Lower leg skin (tissue), 3 donors: ENCODE results near the gene GLA.

Experiments used
- POLR2A ChIP-seq, 2 donors: fragments of 450-650 bp; IDR thresholded peaks; one replicate each; pipeline ENCODE4 v1.6.1; 2016 to 2017; ENCODE audit warnings: antibody characterized with exemption in 2 of 2, mild to moderate bottlenecking in 1 of 2, moderate library complexity in 1 of 2
- TF ChIP-seq, protein P1 (sequence below), 3 donors: fragments of 450-650 bp; IDR thresholded peaks; one replicate each; pipeline ENCODE4 v1.5.1; 2016; ENCODE audit warnings: antibody characterized with exemption in 3 of 3, mild to moderate bottlenecking in 3 of 3, moderate library complexity in 2 of 3

DNA sequence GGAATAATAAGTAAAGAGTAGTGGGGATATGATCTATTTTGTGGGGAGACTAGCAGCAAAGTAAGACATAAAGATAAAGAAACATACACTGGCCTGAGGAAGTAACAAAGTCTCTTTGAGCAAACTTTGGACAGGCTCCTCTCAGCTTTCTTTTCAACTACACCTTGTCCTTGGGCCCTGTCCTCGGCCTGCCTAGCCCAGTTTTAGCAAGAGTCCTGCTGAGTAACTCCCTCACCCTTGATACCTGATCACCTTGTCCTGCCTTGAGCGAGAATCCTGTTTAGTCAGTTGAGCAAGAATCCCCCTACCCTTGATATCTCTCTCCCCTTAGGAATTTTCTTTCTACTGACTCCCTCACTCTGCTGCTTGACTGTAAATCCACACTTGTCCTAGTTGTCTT, 11.8 kb upstream of the GLA start:
- TF ChIP-seq, protein P1, sequence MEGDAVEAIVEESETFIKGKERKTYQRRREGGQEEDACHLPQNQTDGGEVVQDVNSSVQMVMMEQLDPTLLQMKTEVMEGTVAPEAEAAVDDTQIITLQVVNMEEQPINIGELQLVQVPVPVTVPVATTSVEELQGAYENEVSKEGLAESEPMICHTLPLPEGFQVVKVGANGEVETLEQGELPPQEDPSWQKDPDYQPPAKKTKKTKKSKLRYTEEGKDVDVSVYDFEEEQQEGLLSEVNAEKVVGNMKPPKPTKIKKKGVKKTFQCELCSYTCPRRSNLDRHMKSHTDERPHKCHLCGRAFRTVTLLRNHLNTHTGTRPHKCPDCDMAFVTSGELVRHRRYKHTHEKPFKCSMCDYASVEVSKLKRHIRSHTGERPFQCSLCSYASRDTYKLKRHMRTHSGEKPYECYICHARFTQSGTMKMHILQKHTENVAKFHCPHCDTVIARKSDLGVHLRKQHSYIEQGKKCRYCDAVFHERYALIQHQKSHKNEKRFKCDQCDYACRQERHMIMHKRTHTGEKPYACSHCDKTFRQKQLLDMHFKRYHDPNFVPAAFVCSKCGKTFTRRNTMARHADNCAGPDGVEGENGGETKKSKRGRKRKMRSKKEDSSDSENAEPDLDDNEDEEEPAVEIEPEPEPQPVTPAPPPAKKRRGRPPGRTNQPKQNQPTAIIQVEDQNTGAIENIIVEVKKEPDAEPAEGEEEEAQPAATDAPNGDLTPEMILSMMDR (IDR thresholded peaks at IDR 0.05) = no peak
- TF ChIP-seq POLR2A (IDR thresholded peaks at IDR 0.05) = no peak
